ENCODE measurements around the gene HTR7. TPM values are rescaled to one million over a fixed set of nuclear protein-coding genes. Genes with fewer than 3 reads are reported as not detected.
A peak's percentile ranks its signal among the peaks of the same experiment; 100 is the strongest.

The HTR7 gene
- total and polyA plus RNA-seq, 8 donors: 0.12 to 0.65 (median 0.24) TPM

DNA sequence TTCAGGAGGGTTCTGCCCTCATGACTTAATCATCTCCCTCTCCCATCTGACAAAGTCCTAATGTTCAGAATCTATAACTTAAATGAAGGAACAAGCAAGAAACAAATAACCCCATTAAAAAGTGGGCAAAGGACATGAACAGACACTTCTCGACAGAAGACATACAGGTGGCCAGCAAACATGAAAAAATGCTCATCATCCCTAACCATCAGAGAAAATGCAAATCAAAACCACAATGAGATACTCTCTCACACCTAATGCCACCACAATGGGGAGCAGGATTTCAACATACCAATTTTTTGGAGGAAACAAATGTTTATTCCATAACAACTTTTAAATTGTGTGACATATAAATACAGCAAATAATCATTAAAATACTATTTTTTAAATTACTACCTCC is 3.0 kb upstream of the HTR7 start:
- DNase-seq (no peak), ATAC-seq (no peak)
- Histone ChIP-seq H3K4me3 (no peak overlapping the region), H3K4me1 (peaks cover 0 to 26% of the 10 kb centered on the region in 2 donors), H3K36me3 (no peaks in the 10 kb centered on the region), H3K27ac (no peak overlapping the region), H3K27me3 (peaks cover 18 to 62% of the 10 kb centered on the region in 2 donors), H3K9me3 (no peaks in the 10 kb centered on the region)
- TF ChIP-seq, protein P1, sequence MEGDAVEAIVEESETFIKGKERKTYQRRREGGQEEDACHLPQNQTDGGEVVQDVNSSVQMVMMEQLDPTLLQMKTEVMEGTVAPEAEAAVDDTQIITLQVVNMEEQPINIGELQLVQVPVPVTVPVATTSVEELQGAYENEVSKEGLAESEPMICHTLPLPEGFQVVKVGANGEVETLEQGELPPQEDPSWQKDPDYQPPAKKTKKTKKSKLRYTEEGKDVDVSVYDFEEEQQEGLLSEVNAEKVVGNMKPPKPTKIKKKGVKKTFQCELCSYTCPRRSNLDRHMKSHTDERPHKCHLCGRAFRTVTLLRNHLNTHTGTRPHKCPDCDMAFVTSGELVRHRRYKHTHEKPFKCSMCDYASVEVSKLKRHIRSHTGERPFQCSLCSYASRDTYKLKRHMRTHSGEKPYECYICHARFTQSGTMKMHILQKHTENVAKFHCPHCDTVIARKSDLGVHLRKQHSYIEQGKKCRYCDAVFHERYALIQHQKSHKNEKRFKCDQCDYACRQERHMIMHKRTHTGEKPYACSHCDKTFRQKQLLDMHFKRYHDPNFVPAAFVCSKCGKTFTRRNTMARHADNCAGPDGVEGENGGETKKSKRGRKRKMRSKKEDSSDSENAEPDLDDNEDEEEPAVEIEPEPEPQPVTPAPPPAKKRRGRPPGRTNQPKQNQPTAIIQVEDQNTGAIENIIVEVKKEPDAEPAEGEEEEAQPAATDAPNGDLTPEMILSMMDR (IDR thresholded peaks at IDR 0.05): no peak
- intact Hi-C loops (cut with DNase I): loop anchor here in 1 of 2 donors (10.0 kb wide), 1 partner anchor 106 kb away; no protein-coding TSS in a partner anchor

DNA sequence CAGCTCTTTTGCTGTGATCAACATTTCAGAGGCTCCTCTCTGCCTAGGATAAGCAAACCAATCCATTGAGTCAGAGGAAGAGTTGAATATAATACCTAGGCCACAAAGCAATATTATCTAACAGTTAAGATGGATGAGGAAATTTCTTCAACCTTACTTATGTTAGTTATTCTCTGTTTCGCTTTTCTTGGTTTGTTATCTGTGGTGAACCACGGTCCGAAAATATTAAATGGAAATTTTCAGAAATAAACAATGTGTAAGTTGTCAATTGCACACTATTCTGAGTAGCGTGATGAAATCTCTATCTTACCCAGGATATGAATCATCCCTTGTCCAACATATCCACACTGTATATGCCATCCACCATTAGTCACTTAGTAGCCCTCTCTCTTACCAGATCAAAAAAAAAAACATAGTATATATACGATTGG is 1.5 kb upstream of the HTR7 start:
- peak; percentile 9 for ATAC-seq
- H3K4me3 ChIP-seq: no peak overlapping the region
- TF ChIP-seq, protein P1 (IDR thresholded peaks at IDR 0.05): no peak
- intact Hi-C loops (cut with DNase I): no loop called here
- H3K4me1 ChIP-seq: peaks cover 0 to 26% of the 10 kb centered on the region in 2 donors
- H3K36me3 ChIP-seq: no peaks in the 10 kb centered on the region
- H3K27ac ChIP-seq: peak overlapping the region in 1 of 2 donors; percentile 41
- peaks cover 32 to 67% of the 10 kb centered on the region in 2 donors for H3K27me3 ChIP-seq
- H3K9me3 ChIP-seq: no peaks in the 10 kb centered on the region
- DNase-seq: no peak

DNA sequence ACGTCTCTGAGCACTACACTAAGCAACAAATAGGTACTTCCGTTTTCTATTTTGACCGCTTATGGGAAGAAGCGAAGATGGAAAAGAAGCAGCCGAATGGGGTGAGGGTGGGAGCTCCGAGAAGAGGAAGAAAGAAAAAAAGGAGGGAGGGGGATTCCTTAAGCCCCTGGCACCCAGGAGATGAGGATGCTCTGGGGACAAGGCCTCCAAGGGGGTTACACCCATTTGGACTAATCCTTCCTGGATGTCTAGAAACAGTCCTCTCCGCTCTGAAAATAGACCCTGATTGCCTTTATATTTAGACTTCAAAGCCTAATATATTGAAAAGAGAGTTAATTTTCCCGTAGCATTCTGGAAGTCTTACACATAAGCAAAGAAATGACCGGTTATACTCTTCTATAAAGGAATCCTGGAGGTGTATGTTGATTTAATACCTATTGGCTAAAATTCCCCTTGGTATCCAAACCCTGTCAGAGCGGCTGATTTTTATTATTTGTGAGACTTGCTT is 676 bp upstream of the HTR7 start:
- Histone ChIP-seq H3K4me3 (peak overlapping the region; percentile 45 to 54), H3K27me3 (peaks cover 36 to 67% of the 10 kb centered on the region in 2 donors), H3K27ac (peak overlapping the region in 1 of 2 donors; percentile 77), H3K36me3 (no peaks in the 10 kb centered on the region), H3K4me1 (peaks cover 0 to 26% of the 10 kb centered on the region in 2 donors), H3K9me3 (no peaks in the 10 kb centered on the region)
- no peak for DNase-seq
- no peak for ATAC-seq
- TF ChIP-seq, protein P1 (IDR thresholded peaks at IDR 0.05): no peak
- intact Hi-C loops (cut with DNase I): no loop called here

DNA sequence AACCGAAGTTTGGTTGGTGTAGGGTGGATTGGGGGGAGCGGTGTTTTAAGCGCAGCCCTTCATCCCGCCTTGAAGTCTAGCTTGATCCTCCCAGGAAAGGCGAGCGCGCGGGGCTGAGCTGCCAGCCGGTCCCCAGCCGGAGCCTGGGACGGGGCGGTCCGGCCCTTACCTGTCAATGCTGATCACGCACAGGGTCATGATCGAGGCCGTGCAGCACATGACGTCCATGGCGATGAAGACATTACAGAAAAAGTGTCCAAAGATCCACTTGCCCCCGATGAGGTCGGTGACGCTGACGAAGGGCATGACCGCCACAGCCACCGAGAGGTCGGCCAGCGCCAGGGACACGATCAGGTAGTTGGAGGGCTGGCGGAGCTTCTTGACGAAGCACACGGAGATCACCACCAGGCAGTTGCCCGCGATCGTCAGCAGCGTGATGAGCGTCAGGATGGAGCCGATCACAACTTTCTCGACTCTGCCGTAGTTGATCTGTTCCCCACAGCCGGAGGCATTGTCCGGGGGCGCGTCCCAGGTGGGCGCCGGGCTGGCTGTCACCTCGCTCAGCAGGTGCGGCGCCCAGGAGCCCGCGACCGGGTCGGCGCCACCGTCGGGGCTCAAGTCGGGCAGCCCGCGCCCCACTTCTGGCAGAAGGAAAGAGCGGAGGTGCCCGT is 740 bp downstream of the HTR7 start:
- no peak for ATAC-seq
- TF ChIP-seq, protein P1 (IDR thresholded peaks at IDR 0.05): no peak
- peak overlapping the region in 1 of 2 donors; percentile 77 for H3K27ac ChIP-seq
- peak overlapping the region; percentile 45 to 54 for H3K4me3 ChIP-seq
- H3K27me3 ChIP-seq: peaks cover 37 to 77% of the 10 kb centered on the region in 2 donors
- no peaks in the 10 kb centered on the region for H3K36me3 ChIP-seq
- no peaks in the 10 kb centered on the region for H3K9me3 ChIP-seq
- intact Hi-C loops (cut with DNase I): no loop called here
- DNase-seq: peak in 1 of 4 donors; percentile 67
- H3K4me1 ChIP-seq: peaks cover 0 to 26% of the 10 kb centered on the region in 2 donors

DNA sequence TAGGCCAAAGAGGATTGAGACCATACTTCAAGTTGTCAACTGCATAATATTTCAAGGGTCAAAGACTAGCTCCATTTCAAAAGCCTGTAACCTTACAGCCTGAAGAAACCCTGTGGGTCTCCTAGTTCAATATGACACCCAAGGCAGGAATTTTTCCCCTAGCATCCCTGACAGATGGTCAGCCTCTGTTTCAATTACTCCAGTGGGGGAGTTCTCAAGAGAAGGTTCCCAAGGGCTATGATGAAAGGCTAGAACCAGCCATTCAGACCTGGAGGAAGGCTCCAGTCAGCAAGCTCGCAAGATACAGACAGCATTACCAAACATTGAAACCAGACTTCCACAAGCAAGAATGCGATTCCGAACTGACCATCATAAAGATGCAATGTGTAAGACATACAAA is 1.6 kb downstream of the HTR7 start:
- TF ChIP-seq, protein P1 (IDR thresholded peaks at IDR 0.05): no peak
- Histone ChIP-seq H3K9me3 (peaks cover 0 to 7% of the 10 kb centered on the region in 2 donors), H3K4me3 (no peak overlapping the region), H3K36me3 (no peaks in the 10 kb centered on the region), H3K27me3 (peaks cover 37 to 77% of the 10 kb centered on the region in 2 donors), H3K4me1 (peaks cover 0 to 26% of the 10 kb centered on the region in 2 donors), H3K27ac (no peak overlapping the region)
- intact Hi-C loops (cut with DNase I): no loop called here
- DNase-seq: no peak
- no peak for ATAC-seq

All from left lung (tissue), 10 donors.